Neural cell (in vitro differentiated cells): ENCODE results near the gene CACNA2D1. TPM values are rescaled to one million over a fixed set of nuclear protein-coding genes. Genes with fewer than 3 reads are reported as not detected.

ENCODE experiments used
- H2AFZ ChIP-seq: fragments of 200-600, 300-800 bp; sonication (generic), shearing (Covaris generic); 2 replicates; pipeline ENCODE4 v1.6.0; 2014; ENCODE audit warnings: low read depth, mild to moderate bottlenecking, antibody characterized with exemption, low read length, moderate library complexity
- H3F3A ChIP-seq: fragments of 200-600 bp; shearing (Covaris generic); 2 replicates; pipeline ENCODE4 v1.6.1; 2016; ENCODE audit warnings: mild to moderate bottlenecking, moderate library complexity, mixed read lengths, antibody characterized with exemption, low read length; ENCODE audit not compliant: insufficient read depth, poor library complexity, severe bottlenecking
- H3K27ac ChIP-seq: fragments of 200-600, 300-800 bp; sonication (generic), shearing (Covaris generic); 2 replicates; pipeline ENCODE4 v1.5.1; 2014; ENCODE audit warnings: mild to moderate bottlenecking, low read length, moderate library complexity
- H3K27me3 ChIP-seq: fragments of 300-800, 200-600 bp; sonication (generic), shearing (Covaris generic); 2 replicates; pipeline ENCODE4 v1.6.0; 2014; ENCODE audit warnings: mild to moderate bottlenecking, low read depth, low read length, moderate library complexity; ENCODE audit not compliant: insufficient read depth
- H3K36me3 ChIP-seq: fragments of 300-800, 200-600 bp; sonication (generic), shearing (Covaris generic); 2 replicates; pipeline ENCODE4 v1.5.1; 2014; ENCODE audit warnings: mild to moderate bottlenecking, antibody characterized with exemption, low read length, moderate library complexity; ENCODE audit not compliant: insufficient read depth
- H3K4me2 ChIP-seq: fragments of 300-800, 200-600 bp; sonication (generic), shearing (Covaris generic); 2 replicates; pipeline ENCODE4 v1.6.0; 2014; ENCODE audit warnings: mild to moderate bottlenecking, low read length
- H3K4me3 ChIP-seq: fragments of 300-800, 200-600 bp; sonication (generic), shearing (Covaris generic); 2 replicates; pipeline ENCODE4 v1.5.1; 2014; ENCODE audit warnings: mild to moderate bottlenecking, low read length, moderate library complexity
- H3K79me2 ChIP-seq: fragments of 200-600 bp; shearing (Covaris generic); replicated peaks from 2 replicates; pipeline ENCODE4 v1.6.0; 2014; ENCODE audit warnings: mild to moderate bottlenecking, low read length, moderate library complexity; ENCODE audit not compliant: insufficient read depth
- H3K9ac ChIP-seq: fragments of 300-800, 200-600 bp; sonication (generic), shearing (Covaris generic); 2 replicates; pipeline ENCODE4 v1.6.1; 2016; ENCODE audit warnings: mild to moderate bottlenecking, low read length, mixed read lengths
- H3K9me2 ChIP-seq: fragments of 200-600 bp; shearing (Covaris generic); 2 replicates; pipeline ENCODE4 v1.6.1; 2016; ENCODE audit warnings: mild to moderate bottlenecking, low read length, mixed read lengths; ENCODE audit not compliant: insufficient read depth
- H3K9me3 ChIP-seq: fragments of 200-600, 300-800 bp; sonication (generic), shearing (Covaris generic); 2 replicates; pipeline ENCODE4 v1.6.1; 2016; ENCODE audit warnings: mild to moderate bottlenecking, mixed run types, low read length, moderate library complexity, mixed read lengths
- H4K20me1 ChIP-seq: fragments of 200-600 bp; shearing (Covaris generic); 2 replicates; pipeline ENCODE4 v1.6.1; 2016; ENCODE audit warnings: mild to moderate bottlenecking, mixed run types; ENCODE audit not compliant: insufficient read depth
- CTCF ChIP-seq: fragments of 450-650 bp; IDR thresholded peaks from 2 replicates; pipeline ENCODE4 v1.5.1; 2014; ENCODE audit warnings: antibody characterized with exemption, mild to moderate bottlenecking, moderate library complexity; ENCODE audit not compliant: poor library complexity, severe bottlenecking
- EP300 ChIP-seq: fragments of 450-650 bp; conservative IDR thresholded peaks from 2 replicates; pipeline ENCODE4 v1.6.1; 2014; ENCODE audit warnings: antibody characterized with exemption, mild to moderate bottlenecking, moderate library complexity; ENCODE audit not compliant: poor library complexity, severe bottlenecking
- EZH2 ChIP-seq: fragments of 200-600, 300-800 bp; shearing (Covaris generic), sonication (generic); IDR thresholded peaks from 2 replicates; pipeline ENCODE4 v1.6.1; 2014; ENCODE audit warnings: antibody characterized with exemption, low read length, borderline replicate concordance, mild to moderate bottlenecking; ENCODE audit not compliant: insufficient read depth, poor library complexity, severe bottlenecking
- MXI1 ChIP-seq: fragments of 450-650 bp; conservative IDR thresholded peaks from 2 replicates; pipeline ENCODE4 v1.6.1; 2014; ENCODE audit warnings: antibody characterized with exemption, mild to moderate bottlenecking; ENCODE audit not compliant: poor library complexity, severe bottlenecking
- POLR2AphosphoS5 ChIP-seq: IDR thresholded peaks from 2 replicates; pipeline ENCODE4 v1.6.1; 2012
- RAD21 ChIP-seq: fragments of 450-650 bp; conservative IDR thresholded peaks from 2 replicates; pipeline ENCODE4 v1.6.1; 2014; ENCODE audit warnings: antibody characterized with exemption, mild to moderate bottlenecking, moderate library complexity
- REST ChIP-seq: IDR thresholded peaks from 2 replicates; pipeline ENCODE4 v1.6.1; 2012; ENCODE audit warnings: borderline replicate concordance
- SMC3 ChIP-seq: fragments of 450-650 bp; conservative IDR thresholded peaks from 2 replicates; pipeline ENCODE4 v1.6.1; 2014; ENCODE audit warnings: antibody characterized with exemption, mild to moderate bottlenecking, moderate library complexity; ENCODE audit not compliant: poor library complexity
- TAF1 ChIP-seq: IDR thresholded peaks from 2 replicates; pipeline ENCODE4 v1.6.1; 2012; ENCODE audit warnings: low read depth
- polyA plus RNA-seq: library from polyadenylated mRNA; depleted of rRNA; stranded (reverse); fragments of >200 nt; gene quantifications from 2 replicates; pipeline ENCODE4 v1.2.3, GENCODE V29; 2014

Gene CACNA2D1
- polyA plus RNA-seq, 1 donor from 2014 or later = 7.0 TPM

- H3F3A ChIP-seq = no peaks in the 10 kb centered on the region
- TF ChIP-seq EZH2 = no peak
- H4K20me1 ChIP-seq = no peaks in the 10 kb centered on the region
- no peaks in the 10 kb centered on the region for H3K79me2 ChIP-seq
- no peak overlapping the region for H3K4me3 ChIP-seq
- no peaks in the 10 kb centered on the region for H3K36me3 ChIP-seq
- H2AFZ ChIP-seq = no peak overlapping the region
- H3K4me2 ChIP-seq = no peak overlapping the region
- no peaks in the 10 kb centered on the region for H3K9me2 ChIP-seq
- H3K27ac ChIP-seq = no peak overlapping the region
- no peaks in the 10 kb centered on the region for H3K27me3 ChIP-seq
- no peak overlapping the region for H3K9ac ChIP-seq
- H3K9me3 ChIP-seq = no peaks in the 10 kb centered on the region
These were observed 280.0 kb downstream of the CACNA2D1 start for GRCh38 chr7:82163586-82163985.

- Histone ChIP-seq H3K9ac (no peak overlapping the region), H3K9me3 (no peaks in the 10 kb centered on the region), H3K27ac (no peak overlapping the region), H3K4me3 (no peak overlapping the region), H3K9me2 (no peaks in the 10 kb centered on the region), H4K20me1 (no peaks in the 10 kb centered on the region), H3K4me2 (no peak overlapping the region), H3K36me3 (no peaks in the 10 kb centered on the region), H3F3A (no peaks in the 10 kb centered on the region), H2AFZ (no peak overlapping the region), H3K27me3 (no peaks in the 10 kb centered on the region), H3K79me2 (no peaks in the 10 kb centered on the region)
- TF ChIP-seq REST (no peak), POLR2AphosphoS5 (no peak), SMC3 (no peak), MXI1 (no peak), CTCF (no peak), TAF1 (no peak), EP300 (no peak), EZH2 (no peak), RAD21 (no peak)
These were observed 281.3 kb downstream of the CACNA2D1 start for GRCh38 chr7:82162289-82162688.

- no peaks in the 10 kb centered on the region for H3K27me3 ChIP-seq
- no peaks in the 10 kb centered on the region for H3K79me2 ChIP-seq
- H3K9me3 ChIP-seq = no peaks in the 10 kb centered on the region
- H4K20me1 ChIP-seq = no peaks in the 10 kb centered on the region
- no peak overlapping the region for H2AFZ ChIP-seq
- no peak overlapping the region for H3K4me2 ChIP-seq
- no peaks in the 10 kb centered on the region for H3F3A ChIP-seq
- no peak overlapping the region for H3K9ac ChIP-seq
- no peaks in the 10 kb centered on the region for H3K36me3 ChIP-seq
- H3K27ac ChIP-seq = no peak overlapping the region
- H3K4me3 ChIP-seq = no peak overlapping the region
- H3K9me2 ChIP-seq = no peaks in the 10 kb centered on the region
- TF ChIP-seq REST = no peak
- no peak for TF ChIP-seq EP300
These were observed 285.2 kb downstream of the CACNA2D1 start for GRCh38 chr7:82158327-82158726.
